GM10266 (cell line): ENCODE results near the gene PLPP3.
A peak's percentile ranks its signal among the peaks of the same experiment; 100 is the strongest.

Source experiments
- DNase-seq: peaks from one replicate; pipeline ENCODE4 v3.0.0; 2012; ENCODE audit errors: extremely low spot score
- CTCF ChIP-seq: IDR thresholded peaks from 2 replicates; pipeline ENCODE4 v1.5.1; 2012; ENCODE audit warnings: mild to moderate bottlenecking, low read depth; ENCODE audit not compliant: control insufficient read depth, insufficient read depth; ENCODE audit errors: missing control alignments

Gene PLPP3

GRCh38 chr1:56472860-56473259 is 106.5 kb downstream of the PLPP3 start:
- no peak for TF ChIP-seq CTCF
- DNase-seq: peak; percentile 51

GRCh38 chr1:56469640-56470371 is 109.6 kb downstream of the PLPP3 start:
- no peak for TF ChIP-seq CTCF
- no peak for DNase-seq

GRCh38 chr1:56468518-56468917 is 110.8 kb downstream of the PLPP3 start:
- no peak for DNase-seq
- TF ChIP-seq CTCF: no peak

GRCh38 chr1:56466538-56466937 is 112.8 kb downstream of the PLPP3 start:
- no peak for TF ChIP-seq CTCF
- no peak for DNase-seq

- DNase-seq: no peak
- TF ChIP-seq CTCF: no peak
Measured at GRCh38 chr1:56464294-56464693, 115.1 kb downstream of the PLPP3 start.

GRCh38 chr1:56463376-56463775 is 116.0 kb downstream of the PLPP3 start:
- DNase-seq: no peak
- TF ChIP-seq CTCF: no peak

- no peak for DNase-seq
- TF ChIP-seq CTCF: no peak
Measured at GRCh38 chr1:56462209-56462608, 117.2 kb downstream of the PLPP3 start.
